NCI-H2107 treated with DMSO at 0.1 percent for 48 hours (cell line): ENCODE data around the gene TMEM109.

Source experiments
- DNase-seq: peaks from one replicate; lab custom pipeline; 2025; ENCODE audit not compliant: unreplicated experiment; lab: John Stamatoyannopoulos, UW

TMEM109 gene, protein sequence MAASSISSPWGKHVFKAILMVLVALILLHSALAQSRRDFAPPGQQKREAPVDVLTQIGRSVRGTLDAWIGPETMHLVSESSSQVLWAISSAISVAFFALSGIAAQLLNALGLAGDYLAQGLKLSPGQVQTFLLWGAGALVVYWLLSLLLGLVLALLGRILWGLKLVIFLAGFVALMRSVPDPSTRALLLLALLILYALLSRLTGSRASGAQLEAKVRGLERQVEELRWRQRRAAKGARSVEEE

GRCh38 chr11:60913793-60914632, at the start of gene TMEM109:
TMEM109 (plus strand) TSS chr11:60914158; CDS start chr11:60919694, 5,536 bp downstream.
- peak; percentile 92 for DNase-seq

GRCh38 chr11:60864856-60865513, 49.0 kb upstream of the TMEM109 start:
- DNase-seq: no peak

- DNase-seq: no peak
Observed at GRCh38 chr11:60866911-60867870, 46.8 kb upstream of the TMEM109 start, which contains the start of gene ZP1. ZP1 (plus strand) TSS chr11:60867542; CDS start chr11:60867562, 20 bp downstream.

DNA sequence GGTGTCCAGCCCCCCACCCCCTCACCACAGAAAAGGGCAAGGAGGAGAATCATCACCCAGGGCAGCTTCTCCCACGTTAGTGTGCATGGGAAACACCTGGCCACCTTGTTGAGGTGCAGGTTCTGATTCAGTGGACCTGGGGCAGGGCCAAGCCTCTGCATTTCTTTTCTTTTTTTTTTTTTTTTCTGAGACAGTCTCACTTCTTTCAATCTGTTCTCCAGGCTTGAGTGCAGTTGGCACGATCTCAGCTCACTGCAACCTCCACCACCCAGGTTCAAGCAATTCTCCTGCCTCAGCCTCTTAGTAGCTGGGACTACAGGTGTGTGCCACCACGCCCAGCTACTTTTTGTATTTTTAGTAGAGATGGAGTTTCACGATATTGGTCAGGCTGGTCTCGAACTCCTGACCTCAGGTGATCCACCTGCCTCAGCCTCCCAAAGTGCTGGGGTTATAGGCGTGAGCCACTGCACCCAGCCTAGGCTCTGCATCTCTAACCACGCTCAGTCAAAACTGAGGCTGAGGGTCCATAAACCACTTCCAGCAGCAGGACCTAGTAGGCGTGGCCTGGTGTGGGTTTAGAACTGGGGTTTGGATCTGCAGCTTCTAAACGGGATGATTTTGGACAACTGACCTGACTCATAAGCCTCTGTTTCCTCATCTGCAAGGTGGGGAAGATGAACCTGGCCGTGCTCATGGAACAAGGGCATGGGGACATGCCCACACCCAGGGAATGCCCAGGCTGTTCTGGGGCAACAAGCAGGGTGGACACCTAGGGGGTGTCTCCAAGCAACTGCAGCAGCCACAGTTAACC, 45.9 kb upstream of the TMEM109 start:
- no peak for DNase-seq

- no peak for DNase-seq
Observed at GRCh38 chr11:60868682-60869450, 45.1 kb upstream of the TMEM109 start.

DNA sequence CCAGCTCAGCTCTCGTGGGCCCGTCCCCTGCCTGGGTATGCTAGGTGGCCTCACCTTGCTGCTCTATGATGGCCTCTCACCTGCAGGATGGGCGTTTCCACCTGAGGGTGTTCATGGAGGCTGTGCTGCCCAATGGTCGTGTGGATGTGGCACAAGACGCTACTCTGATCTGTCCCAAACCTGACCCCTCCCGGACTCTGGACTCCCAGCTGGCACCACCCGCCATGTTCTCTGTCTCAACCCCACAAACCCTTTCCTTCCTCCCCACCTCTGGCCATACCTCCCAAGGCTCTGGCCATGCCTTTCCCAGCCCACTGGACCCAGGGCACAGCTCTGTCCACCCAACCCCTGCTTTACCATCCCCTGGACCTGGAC, 44.5 kb upstream of the TMEM109 start:
- DNase-seq: no peak

DNA sequence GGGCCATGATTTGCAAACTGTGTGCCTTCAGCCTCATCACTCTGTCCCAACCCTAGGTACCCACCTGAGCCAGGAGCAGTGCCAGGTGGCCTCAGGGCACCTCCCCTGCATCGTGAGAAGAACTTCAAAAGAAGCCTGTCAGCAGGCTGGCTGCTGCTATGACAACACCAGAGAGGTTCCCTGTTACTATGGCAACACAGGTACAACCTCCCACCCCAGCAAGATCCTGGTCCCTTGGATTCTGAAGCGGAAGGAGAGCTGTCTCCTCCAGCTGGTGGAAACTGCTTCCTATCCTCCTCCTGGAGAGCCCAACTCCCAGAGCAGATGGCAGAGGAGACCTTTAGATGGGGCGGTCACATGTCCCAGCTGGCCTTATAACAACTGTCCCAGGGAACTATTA, 43.7 kb upstream of the TMEM109 start:
- DNase-seq: no peak

DNA sequence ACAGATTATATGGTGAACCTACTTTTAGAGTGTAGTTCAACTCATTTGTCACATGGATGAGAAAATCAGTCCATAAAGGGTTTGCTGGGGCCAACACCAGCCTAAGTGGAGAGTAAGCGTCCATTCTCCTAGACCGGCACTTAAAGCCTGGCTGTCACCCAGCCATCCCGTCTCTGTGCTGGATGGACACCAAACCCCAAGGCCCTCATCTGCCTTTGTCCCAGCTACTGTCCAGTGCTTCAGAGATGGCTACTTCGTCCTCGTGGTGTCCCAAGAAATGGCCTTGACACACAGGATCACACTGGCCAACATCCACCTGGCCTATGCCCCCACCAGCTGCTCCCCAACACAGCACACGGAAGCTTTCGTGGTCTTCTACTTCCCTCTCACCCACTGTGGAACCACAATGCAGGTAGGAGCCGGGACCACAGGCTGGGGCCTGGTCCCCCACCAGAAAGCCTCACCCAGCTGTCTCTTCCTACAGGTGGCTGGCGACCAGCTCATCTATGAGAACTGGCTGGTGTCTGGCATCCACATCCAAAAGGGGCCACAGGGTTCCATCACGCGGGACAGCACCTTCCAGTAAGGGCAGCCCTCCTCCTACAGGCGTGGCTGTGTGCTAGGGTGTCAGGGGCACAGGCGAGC, 43.1 kb upstream of the TMEM109 start:
- DNase-seq: no peak

DNA sequence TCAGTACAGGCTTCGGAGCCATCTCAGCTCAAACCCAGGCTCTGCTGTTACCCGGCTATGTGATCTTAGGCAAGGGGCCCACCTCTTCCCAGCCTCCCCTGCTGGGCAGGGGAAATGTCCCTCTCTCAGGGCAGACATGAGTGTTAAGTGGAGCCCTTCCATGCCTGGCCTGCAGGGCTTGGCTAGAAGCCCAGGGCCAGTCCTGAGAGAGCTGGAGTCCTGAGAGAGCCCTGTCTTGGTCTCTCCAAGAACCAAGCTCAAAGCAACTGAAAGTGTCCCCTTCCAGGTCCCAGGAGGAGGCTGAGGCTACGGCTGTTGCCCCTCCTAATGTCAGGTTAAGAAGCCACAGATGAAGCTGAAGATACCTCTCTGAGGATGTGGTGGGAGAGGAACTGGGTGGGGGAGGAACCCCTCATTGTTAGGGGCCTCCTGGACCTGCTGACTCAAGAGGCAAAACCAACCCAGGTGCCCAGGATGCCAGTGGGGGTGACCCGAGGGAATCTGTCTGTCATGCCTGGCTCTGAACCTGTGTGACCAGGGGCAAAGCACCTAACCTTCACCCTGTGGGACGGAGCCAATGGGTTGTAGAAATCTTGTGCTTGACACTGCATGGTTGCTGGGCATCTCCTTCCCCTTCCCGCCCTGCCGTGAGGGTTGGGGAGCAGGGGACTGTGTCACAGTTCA, 42.4 kb upstream of the TMEM109 start:
- DNase-seq: no peak

- no peak for DNase-seq
Observed at GRCh38 chr11:60872124-60872960, 41.6 kb upstream of the TMEM109 start.

DNA sequence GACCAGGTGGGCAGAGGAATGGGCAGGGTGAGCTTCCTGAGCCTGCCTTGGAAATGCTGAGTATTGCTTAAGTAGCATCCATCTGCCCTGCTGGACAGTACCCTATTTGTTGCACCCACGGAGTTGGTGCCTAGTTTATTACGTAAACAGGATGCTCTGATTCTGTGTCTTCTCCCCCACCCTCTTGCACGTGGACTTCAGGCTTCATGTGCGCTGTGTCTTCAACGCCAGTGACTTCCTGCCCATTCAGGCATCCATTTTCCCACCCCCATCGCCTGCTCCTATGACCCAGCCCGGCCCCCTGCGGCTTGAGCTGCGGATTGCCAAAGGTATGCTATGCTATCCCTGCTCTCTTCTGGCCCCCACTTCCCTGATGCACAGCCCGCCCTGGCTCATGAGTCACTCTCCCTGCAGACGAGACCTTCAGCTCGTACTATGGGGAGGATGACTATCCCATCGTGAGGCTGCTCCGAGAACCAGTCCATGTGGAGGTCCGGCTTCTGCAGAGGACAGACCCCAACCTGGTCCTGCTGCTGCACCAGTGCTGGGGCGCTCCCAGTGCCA, 40.9 kb upstream of the TMEM109 start:
- no peak for DNase-seq

DNA sequence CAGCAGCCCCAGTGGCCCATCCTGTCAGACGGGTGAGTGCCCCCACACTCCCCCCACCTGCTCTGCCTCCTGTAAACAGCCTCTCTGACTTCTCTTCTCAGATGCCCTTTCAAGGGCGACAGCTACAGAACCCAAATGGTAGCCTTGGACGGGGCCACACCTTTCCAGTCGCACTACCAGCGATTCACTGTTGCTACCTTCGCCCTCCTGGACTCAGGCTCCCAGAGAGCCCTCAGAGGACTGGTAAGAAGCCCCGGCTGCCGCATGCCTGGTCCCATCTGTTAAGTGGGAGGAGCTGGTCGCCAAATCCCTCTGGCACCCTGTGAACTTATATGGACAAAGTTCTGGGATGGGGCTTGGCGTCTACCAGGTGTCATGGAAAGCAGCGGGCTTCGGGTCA, 40.4 kb upstream of the TMEM109 start:
- no peak for DNase-seq

GRCh38 chr11:60874421-60875365, 39.3 kb upstream of the TMEM109 start:
- DNase-seq: no peak

- DNase-seq: no peak
Observed at GRCh38 chr11:60875366-60876167, 38.4 kb upstream of the TMEM109 start.

DNA sequence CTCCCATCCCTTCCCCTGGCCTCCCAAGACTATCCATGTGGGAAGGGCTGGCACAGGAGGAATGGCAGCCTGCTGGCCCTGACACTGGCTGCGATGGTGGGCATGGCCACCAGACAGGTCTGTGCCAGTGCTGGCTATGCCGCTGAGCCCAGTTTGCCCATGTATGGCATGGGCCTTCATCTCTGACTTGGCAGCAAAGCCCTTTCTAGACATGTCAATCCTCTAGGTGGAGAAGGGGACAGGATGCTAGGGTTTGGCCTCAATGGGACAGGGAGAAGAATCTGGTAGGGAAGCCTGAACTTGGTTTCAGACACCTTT, 37.8 kb upstream of the TMEM109 start:
- DNase-seq: no peak
